SK-N-SH (cell line): ENCODE data around the gene ADAMTS16.

Source experiments
- CTCF ChIP-seq: fragments of 200-600 bp; sonication (generic); IDR thresholded peaks from 2 replicates; pipeline ENCODE4 v1.6.1; 2017; ENCODE audit warnings: antibody characterized with exemption, mild to moderate bottlenecking, moderate library complexity
- EZH2phosphoT487 ChIP-seq: fragments of 200-600 bp; sonication (generic); IDR thresholded peaks from 2 replicates; pipeline ENCODE4 v1.6.1; 2017; ENCODE audit warnings: low read depth, mixed run types, mild to moderate bottlenecking, antibody characterized with exemption, moderate library complexity, borderline replicate concordance
- FOXJ3 ChIP-seq: sonication (generic); formaldehyde crosslinking; IDR thresholded peaks from 2 replicates; pipeline ENCODE4 v1.5.1; 2020; ENCODE audit warnings: mild to moderate bottlenecking, missing genetic modification reagents
- JUND ChIP-seq: IDR thresholded peaks from 2 replicates; pipeline ENCODE4 v1.4.0; 2012
- NFIC ChIP-seq: IDR thresholded peaks from 2 replicates; pipeline ENCODE4 v1.4.0; 2012; ENCODE audit warnings: borderline replicate concordance
- NRF1 ChIP-seq: IDR thresholded peaks from 2 replicates; pipeline ENCODE4 v1.6.1; 2012; ENCODE audit warnings: low read depth, mild to moderate bottlenecking, low read length
- POLR2AphosphoS5 ChIP-seq: IDR thresholded peaks from 2 replicates; pipeline ENCODE4 v1.6.1; 2012; ENCODE audit warnings: low read depth, low read length
- REST ChIP-seq: IDR thresholded peaks from 2 replicates; pipeline ENCODE4 v1.6.1; 2012; ENCODE audit warnings: mild to moderate bottlenecking, low read depth, low read length, moderate library complexity
- RFX5 ChIP-seq: IDR thresholded peaks from 2 replicates; pipeline ENCODE4 v1.6.1; 2012; ENCODE audit warnings: mild to moderate bottlenecking, improper control_type of control experiment, low read length
- SMC3 ChIP-seq: IDR thresholded peaks from 2 replicates; pipeline ENCODE4 v1.6.1; 2012; ENCODE audit warnings: low read depth, low read length, improper control_type of control experiment
- TAF1 ChIP-seq: IDR thresholded peaks from 2 replicates; pipeline ENCODE4 v1.6.1; 2012; ENCODE audit warnings: low read depth, mild to moderate bottlenecking, low read length, moderate library complexity, borderline replicate concordance
- TCF12 ChIP-seq: IDR thresholded peaks from 2 replicates; pipeline ENCODE4 v1.4.0; 2012
- TEAD4 ChIP-seq: IDR thresholded peaks from 2 replicates; pipeline ENCODE4 v1.4.0; 2012; ENCODE audit warnings: mild to moderate bottlenecking, borderline replicate concordance; ENCODE audit not compliant: insufficient read depth
- USF1 ChIP-seq: IDR thresholded peaks from 2 replicates; pipeline ENCODE4 v1.4.0; 2012; ENCODE audit warnings: low read depth, borderline replicate concordance

GRCh38 chr5:5266297-5266696 lies 126.2 kb downstream of the ADAMTS16 start:
- TF ChIP-seq CTCF (no peak), SMC3 (no peak), POLR2AphosphoS5 (no peak), USF1 (no peak), TAF1 (no peak), FOXJ3 (CRISPR knock-in tag) (no peak), NRF1 (no peak), EZH2phosphoT487 (no peak), TEAD4 (no peak), TCF12 (no peak), REST (no peak), JUND (no peak), RFX5 (no peak), NFIC (no peak)
